H1 (cell line): ENCODE measurements around the gene LPCAT3. TPM values are rescaled to one million over a fixed set of nuclear protein-coding genes. Genes with fewer than 3 reads are reported as not detected.
A peak's percentile ranks its signal among the peaks of the same experiment; 100 is the strongest.

Experiments used
- CTCF ChIA-PET: fragments of 300-600 bp; sonication (Branson Sonifier 250); formaldehyde crosslinking; loops from one replicate; lab custom pipeline; 2021; ENCODE audit not compliant: partially characterized antibody; lab: Charles Lee
- POLR2A ChIA-PET: fragments of 300-600 bp; sonication (Branson Sonifier 250); formaldehyde crosslinking; loops from one replicate; lab custom pipeline; 2021; ENCODE audit warnings: inconsistent platforms; ENCODE audit not compliant: partially characterized antibody; lab: Charles Lee
- DNase-seq, 2 experiments: peaks; one replicate each; pipeline versions ENCODE4 v3.0.0 to v3.0.0-alpha.2; 2010 to 2022; ENCODE audit warnings: low spot score in 2 of 2, low read depth in 1 of 2, mixed read lengths in 1 of 2
- FAIRE-seq: peaks from 2 replicates; lab custom pipeline; 2011; peaks lifted over from hg19 to GRCh38; lab: Jason Lieb, UNC
- H2AFZ ChIP-seq: 2 replicates; pipeline ENCODE4 v1.8.1; 2012; ENCODE audit warnings: low read length, inconsistent platforms
- H2AK5ac ChIP-seq: 2 replicates; pipeline ENCODE4 v1.6.1; 2013; ENCODE audit warnings: low read depth, low read length
- H2BK120ac ChIP-seq: replicated peaks from 2 replicates; pipeline ENCODE3; 2013; ENCODE audit warnings: low read depth, low read length, inconsistent platforms
- H2BK12ac ChIP-seq: 2 replicates; pipeline ENCODE4 v1.6.1; 2013; ENCODE audit warnings: low read depth, low read length
- H2BK15ac ChIP-seq: 2 replicates; pipeline ENCODE4 v1.6.1; 2013; ENCODE audit warnings: low read length
- H2BK20ac ChIP-seq: 2 replicates; pipeline ENCODE4 v1.6.1; 2013; ENCODE audit warnings: low read length
- H2BK5ac ChIP-seq: 2 replicates; pipeline ENCODE4 v1.6.1; 2013; ENCODE audit warnings: low read depth, low read length
- H3K14ac ChIP-seq: 2 replicates; pipeline ENCODE4 v1.6.1; 2013; ENCODE audit warnings: inconsistent platforms; ENCODE audit not compliant: insufficient read length
- H3K18ac ChIP-seq: 2 replicates; pipeline ENCODE4 v1.6.1; 2013; ENCODE audit warnings: low read length; ENCODE audit errors: extremely low read depth
- H3K23ac ChIP-seq: 2 replicates; pipeline ENCODE4 v1.6.1; 2013; ENCODE audit warnings: inconsistent platforms; ENCODE audit not compliant: insufficient read length
- H3K23me2 ChIP-seq: 2 replicates; pipeline ENCODE4 v1.6.1; 2013; ENCODE audit warnings: low read depth, low read length
- H3K27ac ChIP-seq: 2 replicates; pipeline ENCODE4 v1.6.1; 2011; ENCODE audit warnings: low read depth, low read length, inconsistent platforms
- H3K27me3 ChIP-seq, 4 experiments: replicated peaks in 1 of 4; 1 replicate in 1 of 4; 2 replicates in 3 of 4; pipeline versions ENCODE4 v1.6.1 to v1.8.1; 2011 to 2013; ENCODE audit warnings: low read length in 3 of 4, mild to moderate bottlenecking in 3 of 4, inconsistent platforms in 2 of 4, mixed read lengths in 2 of 4, moderate library complexity in 1 of 4; ENCODE audit not compliant: control insufficient read depth in 3 of 4, insufficient read depth in 3 of 4; ENCODE audit errors: extremely low read depth in 1 of 4
- H3K36me3 ChIP-seq, 4 experiments: 2 replicates each; pipeline versions ENCODE4 v1.6.1 to v1.8.1; 2011 to 2013; ENCODE audit warnings: mild to moderate bottlenecking in 4 of 4, low read length in 3 of 4, moderate library complexity in 2 of 4, control low read depth in 1 of 4, inconsistent platforms in 1 of 4; ENCODE audit not compliant: insufficient read depth in 4 of 4, control insufficient read depth in 2 of 4
- H3K4ac ChIP-seq: replicated peaks from 2 replicates; pipeline ENCODE3; 2013; ENCODE audit warnings: low read length, low read depth, mixed read lengths, inconsistent platforms; ENCODE audit not compliant: insufficient read length
- H3K4me1 ChIP-seq, 4 experiments: replicated peaks in 1 of 4; 1 replicate in 1 of 4; 2 replicates in 3 of 4; pipeline versions ENCODE4 v1.6.1 to v1.8.1; 2011 to 2013; ENCODE audit warnings: low read length in 3 of 4, inconsistent platforms in 2 of 4, mixed read lengths in 1 of 4; ENCODE audit not compliant: insufficient read depth in 4 of 4, control insufficient read depth in 3 of 4
- H3K4me2 ChIP-seq, 2 experiments: 2 replicates each; pipeline versions ENCODE4 v1.6.1 to v1.8.1; 2011 to 2013; ENCODE audit warnings: low read depth in 2 of 2, low read length in 2 of 2, control low read depth in 1 of 2, inconsistent platforms in 1 of 2, mild to moderate bottlenecking in 1 of 2; ENCODE audit not compliant: insufficient read depth in 1 of 2
- H3K4me3 ChIP-seq, 4 experiments: fragments of 200-600, 300-600 bp in 1 of 4; sonication (generic), shearing (Covaris generic), sonication (Bioruptor Twin) in 1 of 4; 2 replicates each; pipeline versions ENCODE4 v1.5.1 to v1.8.1; 2011 to 2016; ENCODE audit warnings: low read length in 4 of 4, low read depth in 3 of 4, control low read depth in 2 of 4, inconsistent platforms in 2 of 4, mild to moderate bottlenecking in 2 of 4, mixed read lengths in 1 of 4, moderate library complexity in 1 of 4; ENCODE audit not compliant: insufficient read depth in 2 of 4; ENCODE audit errors: extremely low read depth in 1 of 4
- H3K56ac ChIP-seq: replicated peaks from 2 replicates; pipeline ENCODE3; 2013; ENCODE audit warnings: low read depth, mild to moderate bottlenecking, mixed read lengths, low read length, inconsistent platforms; ENCODE audit not compliant: insufficient read length
- H3K79me1 ChIP-seq: 2 replicates; pipeline ENCODE4 v1.6.1; 2013; ENCODE audit warnings: low read depth, low read length, control low read depth
- H3K79me2 ChIP-seq, 2 experiments: 2 replicates each; pipeline versions ENCODE4 v1.6.1 to v1.8.1; 2012 to 2013; ENCODE audit warnings: low read length in 2 of 2, mild to moderate bottlenecking in 2 of 2, inconsistent platforms in 1 of 2; ENCODE audit not compliant: insufficient read depth in 2 of 2, control insufficient read depth in 1 of 2
- H3K9ac ChIP-seq, 4 experiments: replicated peaks in 1 of 4; 1 replicate in 1 of 4; 2 replicates in 3 of 4; pipeline versions ENCODE4 v1.6.1 to v1.8.1; 2011 to 2013; ENCODE audit warnings: low read depth in 3 of 4, low read length in 3 of 4, control low read depth in 2 of 4, mild to moderate bottlenecking in 2 of 4, moderate library complexity in 2 of 4, inconsistent platforms in 1 of 4; ENCODE audit errors: extremely low read depth in 1 of 4
- H3K9me3 ChIP-seq, 2 experiments: 2 replicates each; pipeline versions ENCODE4 v1.6.1 to v1.8.1; 2012 to 2013; ENCODE audit warnings: mild to moderate bottlenecking in 2 of 2, moderate library complexity in 2 of 2, control low read depth in 1 of 2, inconsistent platforms in 1 of 2, low read depth in 1 of 2, low read length in 1 of 2, mixed read lengths in 1 of 2; ENCODE audit not compliant: insufficient read depth in 2 of 2
- H4K20me1 ChIP-seq, 2 experiments: replicated peaks in 1 of 2; 2 replicates each; pipeline versions ENCODE3 to v1.8.1; 2011 to 2013; ENCODE audit warnings: inconsistent platforms in 2 of 2, low read length in 2 of 2, mild to moderate bottlenecking in 1 of 2; ENCODE audit not compliant: insufficient read depth in 2 of 2, control insufficient read depth in 1 of 2
- H4K5ac ChIP-seq: 2 replicates; pipeline ENCODE4 v1.6.1; 2013; ENCODE audit warnings: low read length, low read depth, mixed read lengths, inconsistent platforms; ENCODE audit not compliant: insufficient read length
- H4K8ac ChIP-seq: 2 replicates; pipeline ENCODE4 v1.8.0; 2013; ENCODE audit warnings: mild to moderate bottlenecking, moderate library complexity, low read length, inconsistent platforms; ENCODE audit not compliant: insufficient read depth; ENCODE audit errors: extremely low read depth
- H4K91ac ChIP-seq: replicated peaks from 2 replicates; pipeline ENCODE3; 2013; ENCODE audit warnings: low read length, mixed read lengths, inconsistent platforms; ENCODE audit not compliant: insufficient read length
- CBX5 ChIP-seq: fragments of 300-800, 300-1000 bp; sonication (generic); IDR thresholded peaks from 2 replicates; pipeline ENCODE4 v1.7.1; 2016; ENCODE audit warnings: antibody characterized with exemption, low read length, low read depth
- FOSL1 ChIP-seq: IDR thresholded peaks from 2 replicates; pipeline ENCODE4 v1.6.1; 2011; ENCODE audit warnings: mild to moderate bottlenecking, low read depth, low read length, moderate library complexity; ENCODE audit not compliant: insufficient read depth
- PHF8 ChIP-seq: fragments of 200-600 bp; sonication (generic); conservative IDR thresholded peaks from 2 replicates; pipeline ENCODE4 v1.7.1; 2012; ENCODE audit warnings: low read depth, mild to moderate bottlenecking, inconsistent platforms, low read length, moderate library complexity
- POLR2AphosphoS5 ChIP-seq: IDR thresholded peaks from 2 replicates; pipeline ENCODE4 v1.6.1; 2011; ENCODE audit warnings: low read depth, low read length
- TBP ChIP-seq: IDR thresholded peaks from 2 replicates; pipeline ENCODE4 v1.6.1; 2011; ENCODE audit warnings: low read depth, low read length, improper control_type of control experiment
- TEAD4 ChIP-seq: IDR thresholded peaks from 2 replicates; pipeline ENCODE4 v1.6.1; 2012; ENCODE audit warnings: low read depth, low read length, inconsistent platforms, mixed read lengths
- WGBS, 2 experiments: shearing (Covaris generic) in 1 of 2; methylation state at CpG; one replicate each; pipeline versions ENCODE4 v1.1.6 to v1.1.7; 2013 to 2015; ENCODE audit warnings: low lambda C conversion rate in 2 of 2, mixed read lengths in 2 of 2, inconsistent platforms in 1 of 2, low coverage in 1 of 2, missing lambda C conversion rate in 1 of 2; ENCODE audit not compliant: insufficient replicate concordance in 2 of 2, insufficient coverage in 1 of 2, insufficient read length in 1 of 2; ENCODE audit errors: extremely low coverage in 1 of 2, missing lambda C conversion rate in 1 of 2; 5-methylcytosine and 5-hydroxymethylcytosine counted together
- polyA plus RNA-seq, 7 experiments: library from polyadenylated mRNA; depleted of rRNA in 3 of 7; stranded (reverse) in 5 of 7; unstranded in 2 of 7; fragments of >200 nt in 5 of 7; fragments of 200-250 nt in 2 of 7; gene quantifications; 1 replicate in 5 of 7; 2 replicates in 1 of 7; 4 replicates in 1 of 7; pipeline versions ENCODE4 v1.2.1 to v1.2.3, GENCODE V29; 2011 to 2013; ENCODE audit warnings: missing spikeins in 2 of 7, mixed read lengths in 2 of 7
- total RNA-seq: library from RNA; stranded (reverse); fragmentation: NEBNext Ultra II Directional; extraction: Animal tissue kit (Norgen Biotek cat#: 25700); gene quantifications from 2 replicates; pipeline ENCODE4 v1.2.1, GENCODE V29; 2021

Gene LPCAT3
- total and polyA plus RNA-seq, 2 of the 8 experiments (the other 6 are each of a cell fraction or from before 2014, with no cell fraction given), result 55.8 to 70.4 TPM

DNA sequence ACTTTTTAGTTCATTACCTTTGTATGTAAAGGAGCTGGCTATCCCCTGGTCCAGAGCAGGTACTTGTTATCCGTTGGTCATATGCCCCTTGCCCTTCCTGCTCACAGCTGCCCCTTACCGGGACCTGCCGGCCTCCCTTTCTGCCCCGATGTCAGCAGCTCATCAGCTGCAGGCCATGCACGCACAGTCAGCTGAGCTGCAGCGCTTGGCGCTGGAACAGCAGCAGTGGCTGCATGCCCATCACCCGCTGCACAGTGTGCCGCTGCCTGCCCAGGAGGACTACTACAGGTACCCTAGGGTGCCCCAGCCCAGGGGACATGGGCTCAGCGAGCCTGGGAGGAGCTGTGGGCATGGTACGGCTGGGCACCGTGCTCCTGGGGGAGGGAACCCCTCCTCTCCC, 77.0 kb downstream of the LPCAT3 start:
- Histone ChIP-seq H3K18ac (no peak overlapping the region), H3K56ac (no peak overlapping the region), H3K27me3 (no peaks in the 10 kb centered on the region), H2AFZ (no peak overlapping the region), H3K4me2 (no peak overlapping the region), H2BK15ac (no peak overlapping the region), H3K27ac (no peak overlapping the region), H2BK20ac (no peak overlapping the region), H3K4me3 (no peak overlapping the region), H4K20me1 (peaks cover 2 to 5% of the 10 kb centered on the region in 2 experiments), H2BK5ac (peak overlapping the region; percentile 13; the same call in 1 of the 2 replicates), H3K9me3 (no peaks in the 10 kb centered on the region), H3K23ac (no peak overlapping the region), H3K4ac (no peak overlapping the region), H4K91ac (no peak overlapping the region), H2AK5ac (no peak overlapping the region), H3K23me2 (peaks cover 9% of the 10 kb centered on the region; the same call in 1 of the 2 replicates), H3K14ac (no peak overlapping the region), H3K4me1 (peaks cover 6 to 22% (median 19%) of the 10 kb centered on the region in 4 experiments), H4K5ac (no peak overlapping the region), H3K79me1 (no peaks in the 10 kb centered on the region), H2BK120ac (no peak overlapping the region)
- 90% methylated on average over 11 of the region's 12 CpGs; no CpG with 5 or more reads in 1 of the 2 experiments for WGBS, 2 experiments
- POLR2A ChIA-PET, result interaction anchor here (1.2 to 44.0 kb wide), 5 partner anchors 20 to 71 kb away, joined by 3 to 1596 read pairs (median 442); partner anchors contain the start of genes ATN1, EMG1, ENO2 and LRRC23
- no peak for DNase-seq
- TF ChIP-seq FOSL1, result no peak
- TF ChIP-seq TBP, result no peak
- no peak for TF ChIP-seq TEAD4
- no peak for TF ChIP-seq PHF8
- TF ChIP-seq CBX5, result no peak
- TF ChIP-seq POLR2AphosphoS5, result no peak; the same call in none of the 2 replicates
- TF ChIP-seq, all 59 proteins: peak for 0
- CTCF ChIA-PET, result interaction anchor here (1.2 to 20.2 kb wide), 6 partner anchors 16 to 102 kb away, joined by 3 to 253 read pairs (median 25); partner anchors contain the start of genes ATN1, SPSB2 and TPI1
- Histone ChIP-seq H4K8ac (no peak overlapping the region), H2BK12ac (no peak overlapping the region; the same call in 1 of the 2 replicates), H3K36me3 (peaks cover 6 to 19% (median 9%) of the 10 kb centered on the region in 4 experiments; a peak in 7 of 8 replicates), H3K9ac (no peak overlapping the region), H3K79me2 (no peaks in the 10 kb centered on the region)
- FAIRE-seq, result no peak
